SH-SY5Y (cell line): ENCODE results near the gene IPCEF1.

Experiments
- GATA2 ChIP-seq: IDR thresholded peaks from 2 replicates; pipeline ENCODE4 v1.6.1; 2011; ENCODE audit warnings: mild to moderate bottlenecking, low read depth, low read length
- GATA3 ChIP-seq: IDR thresholded peaks from 2 replicates; pipeline ENCODE4 v1.6.1; 2011; ENCODE audit warnings: low read depth, mild to moderate bottlenecking, low read length, moderate library complexity

DNA sequence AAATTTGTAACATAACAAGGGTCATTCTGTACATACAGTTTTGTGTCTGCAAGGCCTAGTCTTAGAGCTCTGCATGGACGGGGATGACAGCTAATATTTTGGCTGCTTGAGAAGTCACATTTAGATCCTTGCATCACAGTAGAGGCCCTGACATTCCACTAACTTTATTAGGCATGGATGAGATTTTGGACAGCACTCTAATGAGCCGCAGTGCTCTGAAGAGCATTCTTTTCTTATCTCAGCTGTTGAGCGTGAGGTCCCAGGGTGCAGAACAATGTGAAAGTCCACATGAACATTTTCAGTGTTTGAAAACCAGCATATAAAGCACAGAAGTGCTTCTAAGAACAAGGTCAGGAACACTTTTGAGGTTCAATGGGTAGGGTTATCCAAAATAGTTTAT is 58.9 kb downstream of the IPCEF1 start:
- TF ChIP-seq GATA2 = no peak
- no peak for TF ChIP-seq GATA3
